Keratinocyte (primary cell): ENCODE measurements around the gene TOR4A.

Experiments used
- EZH2 ChIP-seq: IDR thresholded peaks from one replicate; pipeline ENCODE4 v1.6.1; 2012; ENCODE audit warnings: inconsistent platforms, mild to moderate bottlenecking, low read length, moderate library complexity
- TF ChIP-seq, protein P1 (sequence below), 3 experiments: IDR thresholded peaks in 1 of 3; conservative IDR thresholded peaks in 1 of 3; optimal IDR thresholded peaks in 1 of 3; 2 replicates in 2 of 3; 3 replicates in 1 of 3; pipeline versions ENCODE3 to v1.5.1; 2011; ENCODE audit warnings: low read length in 3 of 3, mild to moderate bottlenecking in 3 of 3, moderate library complexity in 2 of 3, control low read depth in 1 of 3, inconsistent platforms in 1 of 3; ENCODE audit not compliant: insufficient read depth in 2 of 3; ENCODE audit errors: extremely low read depth in 1 of 3

DNA sequence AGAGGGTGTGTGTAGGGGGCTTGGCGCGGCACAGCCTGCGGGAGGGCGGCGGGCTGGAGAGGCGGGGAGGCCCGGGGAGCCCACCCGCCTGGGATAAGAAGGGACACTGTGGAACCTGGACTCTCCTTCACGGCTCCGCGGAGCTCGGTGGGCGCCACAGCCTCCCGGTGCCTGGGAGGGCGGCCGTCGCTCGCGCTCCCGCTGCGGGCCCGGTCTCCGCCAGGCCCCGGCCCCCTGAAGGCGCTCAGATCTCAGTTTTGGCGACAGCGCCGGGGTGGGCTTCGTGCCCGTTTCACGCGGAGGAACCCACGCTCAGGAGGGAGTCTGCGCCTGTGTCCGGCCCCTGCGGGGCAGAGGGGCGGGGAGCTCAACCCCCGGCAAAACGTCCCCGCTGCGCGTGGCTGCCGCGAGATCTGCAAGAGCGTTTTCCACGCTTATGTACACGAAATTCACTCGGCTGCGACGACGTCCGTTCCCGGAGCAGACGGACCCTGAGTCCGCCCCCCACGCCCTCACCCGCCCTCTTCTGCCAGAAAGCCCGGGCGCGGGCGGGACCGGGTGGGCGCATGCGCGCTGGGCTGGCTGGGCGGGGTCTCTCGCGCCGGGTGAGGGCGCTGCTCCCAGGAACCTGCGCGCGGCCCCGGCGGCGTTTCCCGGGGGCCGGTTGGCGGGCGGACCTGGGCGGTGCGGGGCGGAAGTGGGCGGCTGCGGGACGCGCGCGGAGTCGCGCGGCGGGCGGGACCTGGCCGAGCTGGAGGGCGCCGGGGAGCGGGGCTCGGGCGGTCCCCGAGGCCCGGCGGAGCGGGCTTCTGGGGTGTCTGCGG is 22.7 kb upstream of the TOR4A start, which contains the start of gene NELFB:
- TF ChIP-seq, protein P1, sequence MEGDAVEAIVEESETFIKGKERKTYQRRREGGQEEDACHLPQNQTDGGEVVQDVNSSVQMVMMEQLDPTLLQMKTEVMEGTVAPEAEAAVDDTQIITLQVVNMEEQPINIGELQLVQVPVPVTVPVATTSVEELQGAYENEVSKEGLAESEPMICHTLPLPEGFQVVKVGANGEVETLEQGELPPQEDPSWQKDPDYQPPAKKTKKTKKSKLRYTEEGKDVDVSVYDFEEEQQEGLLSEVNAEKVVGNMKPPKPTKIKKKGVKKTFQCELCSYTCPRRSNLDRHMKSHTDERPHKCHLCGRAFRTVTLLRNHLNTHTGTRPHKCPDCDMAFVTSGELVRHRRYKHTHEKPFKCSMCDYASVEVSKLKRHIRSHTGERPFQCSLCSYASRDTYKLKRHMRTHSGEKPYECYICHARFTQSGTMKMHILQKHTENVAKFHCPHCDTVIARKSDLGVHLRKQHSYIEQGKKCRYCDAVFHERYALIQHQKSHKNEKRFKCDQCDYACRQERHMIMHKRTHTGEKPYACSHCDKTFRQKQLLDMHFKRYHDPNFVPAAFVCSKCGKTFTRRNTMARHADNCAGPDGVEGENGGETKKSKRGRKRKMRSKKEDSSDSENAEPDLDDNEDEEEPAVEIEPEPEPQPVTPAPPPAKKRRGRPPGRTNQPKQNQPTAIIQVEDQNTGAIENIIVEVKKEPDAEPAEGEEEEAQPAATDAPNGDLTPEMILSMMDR (optimal IDR thresholded peaks at IDR 0.05 in 1 of 3, IDR thresholded peaks at IDR 0.05 in 1 of 3, conservative IDR thresholded peaks at IDR 0.05 in 1 of 3; ENCODE audit: extremely low read depth in 1 of 3, insufficient read depth in 2 of 3, low read length in 3 of 3): peak in 1 of 3 experiments; percentile 10
- no peak for TF ChIP-seq EZH2
